A673 (cell line): Measurements from ENCODE around the gene SEC22A. TPM values are rescaled to one million over a fixed set of nuclear protein-coding genes. Genes with fewer than 3 reads are reported as not detected.

Source experiments
- BruUV-seq: library from RNA; stranded (reverse); fragments of 400-500 nt; replicated peaks from 2 replicates; lab custom pipeline; 2021; lab: Mats Ljungman, UMichigan
- CTCF ChIA-PET: fragments of 300-600 bp; sonication (Branson Sonifier 250); formaldehyde crosslinking; loops from one replicate; lab custom pipeline; 2022; ENCODE audit warnings: antibody characterized with exemption; lab: Charles Lee
- POLR2A ChIA-PET: fragments of 300-600 bp; sonication (Branson Sonifier 250); formaldehyde crosslinking; loops from one replicate; lab custom pipeline; 2022; ENCODE audit warnings: antibody characterized with exemption; ENCODE audit not compliant: low non-redundant PET; lab: Charles Lee
- DNase-seq: peaks from one replicate; pipeline ENCODE4 v3.0.0-alpha.2; 2015; ENCODE audit warnings: low spot score
- H3K27ac ChIP-seq: fragments of 200-600 bp; sonication (generic); 2 replicates; pipeline ENCODE4 v1.5.1; 2016; ENCODE audit warnings: mixed run types, low read depth, mild to moderate bottlenecking, mixed read lengths, antibody characterized with exemption, low read length; ENCODE audit not compliant: poor library complexity, severe bottlenecking
- H3K27me3 ChIP-seq: fragments of 200-600 bp; sonication (generic); replicated peaks from 2 replicates; pipeline ENCODE4 v1.6.1; 2017; ENCODE audit warnings: mixed run types, low read depth, mild to moderate bottlenecking, mixed read lengths, antibody characterized with exemption, low read length; ENCODE audit not compliant: insufficient read depth, poor library complexity
- H3K36me3 ChIP-seq: fragments of 200-600 bp; sonication (generic); 2 replicates; pipeline ENCODE4 v1.6.1; 2016; ENCODE audit warnings: mixed run types, mild to moderate bottlenecking, mixed read lengths, antibody characterized with exemption, low read length; ENCODE audit not compliant: insufficient read depth, poor library complexity, severe bottlenecking
- H3K4me1 ChIP-seq: fragments of 200-600 bp; sonication (generic); 2 replicates; pipeline ENCODE4 v1.6.1; 2017; ENCODE audit warnings: mixed run types, mild to moderate bottlenecking, mixed read lengths, antibody characterized with exemption, low read length; ENCODE audit not compliant: insufficient read depth, poor library complexity, severe bottlenecking
- H3K4me3 ChIP-seq: fragments of 200-600 bp; sonication (generic); 2 replicates; pipeline ENCODE4 v1.5.1; 2016; ENCODE audit warnings: low read depth, mixed run types, mild to moderate bottlenecking, mixed read lengths, low read length; ENCODE audit not compliant: poor library complexity, severe bottlenecking
- H3K9me3 ChIP-seq: fragments of 200-600 bp; sonication (generic); 2 replicates; pipeline ENCODE4 v1.6.1; 2016; ENCODE audit warnings: mixed run types, low read depth, mild to moderate bottlenecking, mixed read lengths, antibody characterized with exemption, low read length; ENCODE audit not compliant: poor library complexity, severe bottlenecking
- CTCF ChIP-seq: fragments of 300-800, 200-600 bp; sonication (generic); conservative IDR thresholded peaks from 2 replicates; pipeline ENCODE4 v1.5.1; 2017; ENCODE audit warnings: low read depth, mild to moderate bottlenecking, antibody characterized with exemption, low read length, moderate library complexity, mixed read lengths
- EZH2 ChIP-seq: fragments of 200-600 bp; sonication (generic); IDR thresholded peaks from 2 replicates; pipeline ENCODE4 v1.6.1; 2017; ENCODE audit warnings: borderline replicate concordance, low read depth, mild to moderate bottlenecking, mixed read lengths, antibody characterized with exemption, low read length; ENCODE audit not compliant: poor library complexity, severe bottlenecking
- intact Hi-C: fragments of 100-400 bp; cut with micrococcal nuclease; formaldehyde crosslinking; loops from one replicate; pipeline ENCODE4 v1.10.0; 2022; ENCODE audit not compliant: unreplicated experiment
- total RNA-seq: library from RNA; stranded (reverse); gene quantifications from 2 replicates; pipeline ENCODE4 v1.2.3, GENCODE V29; 2021

SEC22A gene
- total RNA-seq, 1 experiment from 2014 or later: 21.6 TPM

- Histone ChIP-seq H3K36me3 (peaks cover 12% of the 10 kb centered on the region), H3K27ac (no peak overlapping the region), H3K4me3 (no peak overlapping the region), H3K27me3 (no peaks in the 10 kb centered on the region), H3K9me3 (no peaks in the 10 kb centered on the region), H3K4me1 (peaks cover 23% of the 10 kb centered on the region)
- intact Hi-C loops: no loop called here
- TF ChIP-seq EZH2 (no peak), CTCF (no peak)
- no peak for DNase-seq
- BruUV-seq: no TSS peak
- POLR2A ChIA-PET: no interaction called here
- CTCF ChIA-PET: interaction anchor here (0.5 kb wide), 1 partner anchor 104 kb away, joined by 3 read pairs; no protein-coding TSS in a partner anchor
These were observed 45.3 kb upstream of the SEC22A start for GRCh38 chr3:123156276-123156995.

- intact Hi-C loops: no loop called here
- POLR2A ChIA-PET: no interaction called here
- H3K36me3 ChIP-seq: peaks cover 12% of the 10 kb centered on the region
These were observed 44.5 kb upstream of the SEC22A start for GRCh38 chr3:123157209-123157597.

GRCh38 chr3:123157598-123158287 lies 44.0 kb upstream of the SEC22A start:
- no peak for DNase-seq
- TF ChIP-seq EZH2: no peak
- no peak for TF ChIP-seq CTCF
- Histone ChIP-seq H3K4me1 (peaks cover 19% of the 10 kb centered on the region), H3K27me3 (no peaks in the 10 kb centered on the region), H3K27ac (no peak overlapping the region), H3K9me3 (no peaks in the 10 kb centered on the region), H3K36me3 (peaks cover 12% of the 10 kb centered on the region), H3K4me3 (no peak overlapping the region)
- POLR2A ChIA-PET: no interaction called here
- CTCF ChIA-PET: no interaction called here
- no TSS peak for BruUV-seq
- intact Hi-C loops: no loop called here

More at GRCh38 chr3:123157209-123157597, 44.5 kb upstream of the SEC22A start:
- no peak for DNase-seq
- CTCF ChIA-PET: interaction anchor here (0.5 kb wide), 1 partner anchor 104 kb away, joined by 3 read pairs; no protein-coding TSS in a partner anchor
- H3K9me3 ChIP-seq: no peaks in the 10 kb centered on the region
- no peaks in the 10 kb centered on the region for H3K27me3 ChIP-seq
- peaks cover 23% of the 10 kb centered on the region for H3K4me1 ChIP-seq
- H3K27ac ChIP-seq: no peak overlapping the region
- no peak for TF ChIP-seq CTCF
- no peak for TF ChIP-seq EZH2
- BruUV-seq: no TSS peak
- no peak overlapping the region for H3K4me3 ChIP-seq
